GM18508 (cell line): ENCODE measurements around the gene TRMT11.
A peak's percentile ranks its signal among the peaks of the same experiment; 100 is the strongest.
"Not testable (repeated sequence)": the region's sequence is repeated elsewhere in the genome, so short reads cannot be mapped to it uniquely, and the experiment has no call there.

Experiments used
- ATAC-seq: cut with Tn5 transposase; IDR thresholded peaks from one replicate; pipeline ENCODE4 v1.9.1; 2021; ENCODE audit warnings: moderate number of reproducible peaks; ENCODE audit not compliant: insufficient read depth, unreplicated experiment

TRMT11 gene

DNA sequence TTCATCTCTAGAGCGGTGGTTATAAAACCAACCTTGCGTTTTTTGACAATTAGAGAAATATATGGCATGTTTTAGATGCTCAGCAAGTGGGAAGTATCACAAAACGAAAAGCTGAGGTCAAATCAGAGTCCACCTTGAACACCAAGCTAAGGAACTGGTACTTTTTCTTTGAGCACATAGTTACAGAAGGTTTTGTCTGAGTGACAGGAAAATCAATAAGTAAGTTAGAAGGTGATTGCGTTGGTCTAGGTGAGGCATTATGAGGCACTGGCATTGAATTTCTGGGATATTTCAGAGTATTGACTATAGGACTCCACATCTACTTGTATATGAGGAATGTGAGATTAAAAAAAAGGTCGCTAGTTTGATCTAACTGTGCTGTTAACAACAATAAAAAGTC is 30.4 kb upstream of the TRMT11 start:
- no peak for ATAC-seq

DNA sequence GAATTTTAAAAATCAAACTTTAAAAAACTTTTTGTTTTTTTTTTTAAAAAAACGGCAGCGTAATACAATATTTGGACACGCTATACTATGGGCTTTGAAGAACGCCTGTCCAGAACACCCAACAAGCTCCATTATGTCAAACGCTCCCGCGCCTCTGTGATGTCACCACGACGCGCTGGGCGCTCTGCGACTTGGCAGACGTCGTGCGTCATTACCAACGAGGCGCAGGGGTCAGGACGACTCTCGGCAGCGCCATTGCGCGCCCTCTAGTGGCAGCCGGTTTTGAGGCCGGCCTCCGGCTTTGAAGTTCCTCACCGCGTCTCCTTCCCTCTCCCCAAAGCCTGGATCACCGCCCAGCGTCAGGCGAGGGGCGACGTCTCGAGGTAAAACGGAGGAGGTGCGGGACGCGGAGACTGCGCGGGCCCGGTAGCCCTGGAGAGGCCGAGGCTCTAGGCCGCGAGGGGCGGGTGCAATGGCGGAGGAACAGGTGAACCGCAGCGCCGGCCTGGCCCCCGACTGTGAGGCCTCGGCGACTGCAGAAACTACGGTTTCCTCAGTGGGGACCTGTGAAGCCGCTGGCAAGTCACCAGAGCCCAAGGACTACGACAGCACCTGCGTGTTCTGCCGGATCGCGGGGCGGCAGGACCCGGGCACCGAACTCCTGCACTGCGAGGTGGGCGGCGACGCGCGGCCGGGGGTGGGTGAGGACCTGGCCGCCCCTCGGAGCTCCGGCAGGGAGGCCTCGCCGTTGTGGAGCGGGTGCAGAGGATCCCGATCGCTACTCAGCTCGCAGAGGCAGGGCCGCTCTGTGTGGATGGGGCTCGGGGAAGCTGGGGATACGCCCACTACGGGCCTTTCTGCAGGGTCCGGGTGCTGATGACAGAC is 29.6 kb upstream of the TRMT11 start, which contains the start of gene HINT3:
Gene HINT3 (plus strand): TSS at position 265 of the 885 bp plus-strand sequence. CDS start 208 bp downstream, at position 473.
- ATAC-seq: peak; percentile 88

DNA sequence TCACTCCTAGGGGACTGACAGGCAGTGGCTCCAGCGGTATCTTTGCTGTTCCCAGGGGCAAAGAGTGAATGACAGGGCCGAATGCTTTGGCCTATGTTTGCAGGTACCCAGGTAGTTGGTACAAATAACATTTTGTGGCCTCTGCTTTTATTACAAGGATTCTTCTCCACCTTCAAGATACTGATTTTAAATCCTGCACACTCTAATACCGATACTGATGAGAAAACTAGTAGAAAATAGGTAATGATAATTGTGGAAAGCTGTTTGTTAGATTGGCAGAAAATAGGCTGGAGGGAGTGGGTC is 29.0 kb upstream of the TRMT11 start:
- ATAC-seq: no peak

DNA sequence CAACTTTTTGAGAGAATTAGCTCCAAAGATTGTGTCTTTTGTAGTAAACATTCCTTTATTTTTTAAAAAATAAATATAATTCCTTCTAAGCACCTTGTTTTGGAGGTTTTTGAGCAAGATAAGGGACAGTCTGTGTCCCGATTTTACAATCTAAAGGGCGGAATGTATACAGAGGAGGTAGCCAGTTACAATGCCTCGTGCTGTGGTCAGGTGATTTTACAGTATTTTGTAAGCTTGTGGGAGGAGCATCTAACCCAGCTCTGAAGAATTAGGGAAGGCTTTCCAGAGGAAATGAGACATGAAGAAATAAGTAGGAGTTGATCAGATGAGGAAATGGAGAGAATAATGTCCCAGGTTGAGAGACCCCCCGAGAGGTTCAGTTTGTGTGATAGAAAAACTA is 28.5 kb upstream of the TRMT11 start:
- no peak for ATAC-seq

DNA sequence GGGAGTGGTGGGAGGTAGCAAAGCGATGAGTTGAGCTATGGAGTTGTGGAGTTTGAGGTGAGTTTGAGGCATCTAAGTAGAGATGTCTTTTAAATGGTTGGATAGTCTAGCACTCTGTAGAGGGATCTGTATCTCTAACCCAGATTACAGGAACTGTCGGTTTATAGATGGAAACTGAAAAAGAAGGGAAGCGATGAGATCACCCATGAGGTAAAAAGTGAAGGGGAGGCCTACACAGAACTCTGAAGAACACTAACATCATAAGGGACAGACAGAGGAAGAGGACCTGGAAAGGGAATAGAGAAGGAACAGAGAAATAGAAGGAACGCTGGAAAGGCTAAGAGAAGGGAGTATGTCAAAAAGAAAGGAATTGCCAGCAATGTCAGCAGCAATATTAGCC is 27.3 kb upstream of the TRMT11 start:
- no peak for ATAC-seq

DNA sequence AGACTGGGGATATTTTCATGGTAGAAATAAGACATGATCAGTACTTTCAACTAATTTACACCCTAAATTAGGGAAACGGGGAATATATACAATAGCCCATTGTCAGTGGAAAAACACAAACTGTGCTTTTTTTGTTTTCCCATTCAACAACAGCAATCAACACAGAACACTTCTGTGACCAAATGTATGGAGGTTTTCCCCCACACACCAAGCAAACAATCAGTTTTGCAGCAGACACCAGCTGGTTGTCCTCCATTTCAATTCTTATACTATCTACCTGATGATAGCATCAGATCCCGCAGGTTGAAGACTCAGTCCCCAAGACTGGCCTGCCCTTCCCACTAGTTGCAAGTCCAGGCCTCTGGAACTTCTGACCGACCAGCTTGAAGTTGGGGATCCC is 25.2 kb upstream of the TRMT11 start:
- ATAC-seq: no peak

DNA sequence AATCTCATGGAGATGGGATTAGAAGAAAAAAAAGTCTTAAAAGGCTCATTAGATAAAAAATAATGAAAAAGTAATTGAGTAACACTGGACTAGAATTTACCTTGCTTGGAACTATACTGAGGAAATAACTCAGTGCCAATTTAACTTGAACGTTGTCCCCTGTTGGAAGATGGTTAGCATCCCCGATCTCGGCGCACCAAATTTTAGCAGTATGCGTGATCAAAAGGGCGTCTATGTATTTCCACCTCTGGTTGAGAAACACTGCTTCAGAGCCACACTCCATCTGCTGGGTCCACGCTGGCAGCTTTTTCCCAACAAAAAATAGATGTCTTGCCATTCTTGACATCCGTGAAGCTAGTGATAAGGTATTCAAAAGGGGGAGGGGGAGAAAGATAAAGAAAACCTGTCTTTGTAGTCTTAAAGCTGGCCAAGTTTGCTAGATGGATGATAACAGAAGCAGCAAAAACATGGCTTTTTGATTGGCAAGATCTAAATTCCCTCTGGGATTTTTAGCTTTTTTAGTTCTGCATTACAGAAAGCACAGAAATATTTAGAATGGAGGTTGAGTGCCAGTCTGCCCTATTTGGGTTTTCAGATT is 23.3 kb upstream of the TRMT11 start:
- no peak for ATAC-seq

DNA sequence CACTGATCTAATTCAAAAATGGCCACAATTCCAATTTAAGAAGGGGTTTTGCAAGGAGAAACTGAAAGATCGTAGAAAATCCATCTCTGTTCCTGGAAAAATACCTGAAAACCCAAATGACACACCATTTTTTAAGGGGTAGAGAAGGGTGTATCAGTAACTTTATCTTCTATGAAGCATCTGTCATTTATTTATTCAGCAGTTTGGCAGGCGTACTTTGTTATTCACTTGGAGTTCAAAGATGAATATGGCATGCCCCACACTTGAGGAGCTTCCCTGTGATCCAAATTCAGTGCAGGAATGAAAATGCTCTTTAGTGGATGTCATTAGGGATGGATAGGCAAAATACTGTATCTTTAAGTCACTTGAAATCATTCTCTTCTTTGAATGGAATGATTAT is 22.5 kb upstream of the TRMT11 start:
- ATAC-seq: no peak

DNA sequence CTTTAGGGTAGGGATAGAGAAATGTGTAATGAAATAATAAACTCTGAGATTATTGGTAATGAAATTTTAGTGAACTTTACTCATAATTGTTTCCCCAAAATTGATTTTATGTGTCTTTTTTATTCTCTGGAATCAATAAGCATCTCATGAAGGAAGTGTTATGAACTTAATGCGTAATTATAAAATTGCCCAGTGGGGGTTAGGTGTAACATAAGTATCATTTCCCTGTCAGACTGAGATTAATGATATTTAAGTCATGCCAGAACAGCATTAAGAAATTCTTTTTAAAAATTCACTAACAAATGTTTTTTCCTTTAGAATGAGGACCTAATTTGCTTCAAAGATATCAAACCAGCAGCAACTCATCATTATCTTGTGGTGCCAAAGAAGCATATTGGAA is 19.8 kb upstream of the TRMT11 start:
- ATAC-seq: no peak

DNA sequence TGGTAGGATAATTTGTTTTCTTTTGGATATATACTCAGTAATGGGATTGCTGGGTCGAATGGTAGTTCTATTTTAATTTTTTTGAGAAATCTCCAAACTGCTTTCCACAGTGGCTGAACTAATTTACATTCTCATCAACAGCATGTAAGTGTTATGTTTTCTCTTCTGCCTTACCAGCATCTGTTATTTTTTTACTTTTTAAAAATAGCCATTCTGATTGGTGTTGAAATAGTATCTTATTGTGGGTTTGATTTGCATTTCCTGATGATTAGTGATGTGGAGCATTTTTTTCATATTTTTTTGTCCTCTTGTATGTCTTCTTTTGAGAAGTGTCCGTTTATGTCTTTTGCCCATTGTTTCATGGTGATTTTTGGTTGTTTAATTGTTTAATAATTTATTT is 17.8 kb upstream of the TRMT11 start:
- no peak for ATAC-seq

DNA sequence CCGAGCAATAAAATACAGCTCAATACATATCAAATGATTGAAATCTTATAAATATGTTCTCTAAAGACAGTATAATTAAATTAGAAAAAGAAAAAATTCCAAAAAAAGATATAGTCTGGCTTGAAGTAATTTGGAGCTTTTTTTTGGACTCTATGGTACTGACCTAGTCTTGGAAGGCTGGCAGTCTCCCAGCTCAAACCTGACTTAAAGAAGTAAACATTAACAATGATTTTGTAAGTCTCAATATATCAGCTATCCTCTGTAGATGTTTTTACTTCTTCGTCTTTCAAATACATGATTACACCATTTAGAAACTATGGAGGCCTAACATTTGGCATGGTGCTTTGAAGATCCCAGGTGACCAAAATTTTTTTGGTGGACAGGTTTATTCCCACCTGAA is 15.6 kb upstream of the TRMT11 start:
- ATAC-seq: no peak

DNA sequence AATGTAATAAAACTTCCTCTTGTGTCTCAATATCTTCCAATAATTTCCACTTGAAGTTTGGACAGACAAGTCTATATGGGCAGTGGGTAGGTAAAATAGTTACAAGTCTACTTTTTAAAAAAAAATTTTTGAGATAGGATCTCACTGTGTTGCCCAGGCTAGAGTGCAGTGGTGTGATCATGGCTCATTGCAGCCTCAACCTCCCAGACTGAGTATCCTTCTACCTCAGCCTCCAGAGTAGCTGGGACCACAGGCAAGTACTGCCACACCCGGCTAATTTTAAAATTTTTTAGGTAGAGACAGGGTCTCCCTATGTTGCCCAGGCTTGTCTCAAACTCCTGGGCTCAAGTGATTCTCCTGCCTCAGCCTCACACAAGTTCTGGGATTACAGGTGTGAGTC is 13.9 kb upstream of the TRMT11 start:
- not testable (repeated sequence) for ATAC-seq

DNA sequence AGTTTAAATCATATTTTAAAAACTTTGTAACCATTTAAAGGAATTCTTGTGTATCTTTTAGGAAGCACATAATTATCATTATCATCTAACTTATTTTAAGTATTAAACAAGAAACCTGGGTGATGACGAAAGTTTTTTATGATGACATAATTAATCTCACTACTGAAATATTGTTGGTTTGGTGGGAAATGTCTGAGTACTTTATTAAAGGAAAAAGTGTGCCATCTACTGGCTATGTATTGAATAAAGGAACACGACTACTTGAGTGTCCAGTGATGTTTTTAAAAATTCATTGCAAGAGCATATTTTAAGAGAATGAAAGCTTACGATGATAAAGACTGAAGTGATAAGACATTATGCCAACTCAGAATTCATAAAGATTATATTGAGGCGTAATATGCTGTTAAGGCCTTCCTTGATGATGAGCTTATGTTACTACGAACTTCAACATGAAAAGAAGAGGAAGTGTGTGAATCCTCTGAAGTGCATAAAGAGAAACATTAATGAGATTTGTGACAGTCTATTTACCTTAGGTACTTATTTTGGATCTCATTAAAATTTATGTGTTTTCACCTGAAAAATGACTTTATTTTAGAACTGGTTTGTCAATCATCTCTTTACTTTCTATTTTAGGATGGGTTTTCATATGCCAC is 12.0 kb upstream of the TRMT11 start:
- ATAC-seq: peak; percentile 66

DNA sequence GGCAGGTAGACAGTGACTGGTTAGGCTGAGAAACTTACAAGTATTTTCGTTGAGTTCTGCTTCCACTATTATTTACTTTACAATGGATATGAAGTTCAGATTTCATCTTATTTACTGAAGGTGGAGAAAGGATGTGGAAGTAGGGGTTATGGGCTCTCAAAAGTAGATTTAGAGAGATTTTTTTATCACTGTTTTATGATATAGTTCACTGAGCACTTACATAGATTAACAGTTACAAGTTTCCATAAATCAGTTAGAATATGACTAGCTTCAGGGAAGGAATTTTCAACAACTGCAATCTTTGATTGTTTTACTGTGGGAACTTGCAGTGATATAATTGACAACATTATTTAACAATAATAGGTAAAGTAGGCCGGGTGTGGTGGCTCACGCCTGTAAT is 7.2 kb upstream of the TRMT11 start:
- no peak for ATAC-seq

DNA sequence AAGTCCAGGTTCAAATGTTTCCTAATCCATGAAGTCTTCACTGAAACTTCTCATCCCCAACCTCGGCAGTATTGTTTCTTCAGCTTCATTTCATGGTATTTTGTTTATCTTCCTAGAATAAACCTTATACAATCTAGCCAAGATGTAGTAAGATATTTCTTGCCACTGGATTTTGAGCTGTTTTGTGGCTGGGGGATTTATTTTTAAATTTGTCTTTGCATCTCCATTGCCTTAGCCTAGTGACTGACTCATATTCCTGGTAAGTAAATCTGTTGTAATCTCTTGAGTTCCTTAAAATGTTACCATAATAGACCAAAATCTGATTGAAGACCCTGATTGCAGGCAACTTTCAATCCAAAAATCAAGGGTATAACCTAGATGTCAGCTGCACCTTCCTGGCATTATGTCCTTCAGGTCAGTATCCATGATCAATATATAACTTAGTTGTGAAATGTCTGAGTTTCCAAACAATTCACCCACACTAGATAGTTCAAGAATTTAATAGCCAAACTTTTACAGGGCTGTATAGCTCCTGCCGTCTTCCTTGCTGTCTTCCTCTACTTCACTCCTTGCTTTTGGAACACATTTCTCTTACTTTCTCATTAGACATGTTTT is 4.7 kb upstream of the TRMT11 start:
- ATAC-seq: no peak

DNA sequence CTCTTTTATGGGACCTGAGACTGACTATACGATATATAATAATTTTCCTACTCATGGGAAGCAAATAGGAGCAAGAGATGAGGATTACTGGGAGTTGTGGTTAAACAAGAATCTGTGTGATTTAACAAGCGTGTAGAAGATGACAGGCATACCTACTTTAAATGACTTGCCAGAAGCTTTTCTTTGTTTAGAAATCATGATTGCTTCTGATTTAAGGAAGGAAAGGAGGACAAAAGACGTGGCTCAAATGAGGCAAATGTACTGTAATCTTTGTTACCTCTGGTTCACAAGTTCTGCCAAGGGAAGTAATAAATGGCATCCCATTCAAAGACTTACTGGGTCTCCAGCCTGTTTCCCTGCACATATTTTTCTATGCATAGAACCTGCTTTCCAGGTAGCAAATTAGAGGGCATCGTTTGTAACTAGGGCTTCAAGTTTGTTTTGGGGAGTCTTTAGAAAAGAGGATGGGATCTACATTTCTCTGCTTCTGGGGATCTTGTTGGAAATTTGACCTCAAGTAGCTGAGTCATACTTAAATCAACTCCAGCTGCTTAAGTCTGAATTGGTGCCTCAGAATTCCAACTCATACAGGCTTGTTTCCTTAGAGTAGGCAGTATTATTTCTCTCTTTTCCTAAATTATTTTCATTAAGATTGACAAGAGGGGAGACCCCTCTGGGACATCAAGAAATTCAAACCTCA is 2.9 kb upstream of the TRMT11 start:
- no peak for ATAC-seq

DNA sequence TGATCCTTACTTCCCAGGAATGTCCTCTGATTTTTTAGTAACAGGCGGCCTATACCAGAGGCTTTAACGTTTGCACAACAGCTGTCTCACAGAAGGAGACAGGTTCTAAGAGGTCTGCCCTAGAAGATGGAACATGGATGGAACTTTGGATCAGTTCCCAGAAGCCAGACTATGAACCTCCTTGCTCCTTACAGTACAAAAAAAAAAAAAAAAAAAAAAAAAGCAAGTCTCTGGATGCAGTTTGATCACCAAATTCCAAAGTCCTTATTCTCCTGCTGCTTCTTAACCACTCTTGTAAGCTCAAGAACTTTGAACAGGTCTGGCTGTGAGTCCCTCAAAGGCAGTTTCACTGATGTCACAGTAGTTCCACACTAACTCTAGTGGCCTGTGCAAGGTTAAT is 2.0 kb upstream of the TRMT11 start:
- no peak for ATAC-seq

DNA sequence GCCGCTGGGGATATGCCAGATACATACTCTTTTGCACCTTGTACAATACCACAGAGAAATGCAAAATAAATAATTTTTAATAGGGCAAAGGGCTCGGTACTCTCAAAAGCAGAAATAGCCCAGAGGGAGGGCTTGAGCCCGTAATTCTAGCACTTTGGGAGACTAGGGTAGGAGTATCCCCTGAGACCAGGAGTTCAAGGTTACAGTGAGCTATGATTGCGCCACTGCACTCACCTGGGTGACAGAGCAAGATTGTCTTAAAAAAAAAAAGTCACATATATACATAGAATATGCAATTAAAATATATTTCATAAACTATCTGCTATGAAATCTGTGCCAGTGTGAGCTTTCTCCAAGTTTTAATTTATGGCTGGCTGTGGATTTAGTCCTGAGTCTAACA is 818 bp upstream of the TRMT11 start:
- ATAC-seq: no peak

DNA sequence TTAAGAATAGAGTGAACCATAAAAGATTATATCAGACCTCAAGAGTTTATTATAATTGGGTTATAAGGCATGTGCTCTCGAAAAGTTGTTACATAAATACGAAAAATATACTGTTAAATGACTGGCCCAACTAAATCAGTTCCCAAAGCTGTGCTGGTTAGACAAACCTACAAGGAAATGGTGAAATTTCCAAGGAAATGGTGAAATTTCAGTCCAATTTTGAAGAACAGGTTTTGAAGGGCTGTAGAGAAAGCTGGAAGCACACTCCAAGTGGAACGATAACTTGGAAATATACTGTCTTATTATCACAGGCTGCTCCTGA is 400 bp upstream of the TRMT11 start:
- ATAC-seq: no peak

DNA sequence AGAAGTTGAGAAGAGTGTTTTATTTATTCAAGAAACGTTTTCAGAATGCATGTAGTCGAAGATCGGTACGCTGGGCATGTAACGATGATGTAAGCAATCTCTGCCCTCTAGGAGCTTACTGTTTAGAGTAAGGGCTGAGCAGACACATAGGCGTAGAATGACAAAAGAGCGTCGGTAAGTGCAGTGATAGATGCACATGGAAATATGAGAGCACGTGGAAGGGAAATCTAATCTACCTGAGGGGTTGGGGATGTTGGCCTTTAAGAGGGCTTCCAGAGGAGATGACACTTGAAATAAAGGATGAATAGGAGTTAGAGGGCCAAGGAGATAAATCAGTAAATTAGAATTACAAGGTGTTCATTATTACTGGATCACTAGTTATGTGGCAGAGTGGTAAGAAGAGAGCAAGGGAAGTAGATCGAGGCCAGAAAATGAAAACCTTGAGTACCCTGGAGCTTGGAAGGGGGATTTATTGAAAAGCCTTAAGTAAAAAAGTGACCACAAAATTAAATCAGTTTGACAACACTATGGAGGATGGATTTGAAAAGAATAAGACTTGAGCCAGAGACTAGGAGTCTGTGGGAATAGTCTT is 782 bp downstream of the TRMT11 start:
- peak; percentile 13 for ATAC-seq
